ENCODE measurements around the gene LHFPL2. TPM values are rescaled to one million over a fixed set of nuclear protein-coding genes. Genes with fewer than 3 reads are reported as not detected.
A peak's percentile ranks its signal among the peaks of the same experiment; 100 is the strongest.

Gene LHFPL2
- total RNA-seq, 4 donors from 2014 or later: 34.4 to 79.6 (median 51.5) TPM

GRCh38 chr5:78589923-78590322, 58.6 kb downstream of the LHFPL2 start:
- no peak for DNase-seq
- Histone ChIP-seq H3K27ac (no peak overlapping the region), H3K4me1 (peaks cover 11 to 57% (median 29%) of the 10 kb centered on the region in 4 donors), H3K27me3 (no peaks in the 10 kb centered on the region), H3K36me3 (no peaks in the 10 kb centered on the region), H3K4me3 (no peak overlapping the region), H3K9me3 (no peaks in the 10 kb centered on the region)
- 69 to 76% methylated on average over 5 of the region's 5 CpGs for WGBS, 2 donors (ENCODE audit: low coverage in 1 of 2)
- in situ Hi-C loops (cut with MboI; ENCODE audit: low pct_ligation_motif_present in 1 of 4, low pct_unique_long_range_greater_than_20kb in 1 of 4, low sequenced_read_pairs in 3 of 4): no loop called here
- TF ChIP-seq CTCF (IDR thresholded peaks at IDR 0.05): no peak
- TF ChIP-seq EP300 (IDR thresholded peaks at IDR 0.05; ENCODE audit: low read depth): no peak
- TF ChIP-seq POLR2A (IDR thresholded peaks at IDR 0.05): no peak
- no peak for TF ChIP-seq POLR2AphosphoS5 (IDR thresholded peaks at IDR 0.05)
- intact Hi-C loops (cut with DNase I; ENCODE audit: low total_unique reads): no loop called here

- no peaks in the 10 kb centered on the region for H3K9me3 ChIP-seq
- H3K27me3 ChIP-seq: no peaks in the 10 kb centered on the region
- no peak for TF ChIP-seq POLR2A (IDR thresholded peaks at IDR 0.05)
- TF ChIP-seq CTCF (IDR thresholded peaks at IDR 0.05): no peak
- no peak for TF ChIP-seq EP300 (IDR thresholded peaks at IDR 0.05; ENCODE audit: low read depth)
- TF ChIP-seq POLR2AphosphoS5 (IDR thresholded peaks at IDR 0.05): no peak
- in situ Hi-C loops (cut with MboI; ENCODE audit: low pct_ligation_motif_present in 1 of 4, low pct_unique_long_range_greater_than_20kb in 1 of 4, low sequenced_read_pairs in 3 of 4): no loop called here
- H3K36me3 ChIP-seq: no peaks in the 10 kb centered on the region
- intact Hi-C loops (cut with DNase I; ENCODE audit: low total_unique reads): no loop called here
- peaks cover 6 to 43% (median 15%) of the 10 kb centered on the region in 4 donors for H3K4me1 ChIP-seq
- no peak for DNase-seq
- no peak overlapping the region for H3K4me3 ChIP-seq
- peak overlapping the region in 3 of 4 donors; percentile 20 to 66 (median 36) for H3K27ac ChIP-seq
Measured at GRCh38 chr5:78588507-78588906, 60.1 kb downstream of the LHFPL2 start.

GRCh38 chr5:78587775-78588291, 60.7 kb downstream of the LHFPL2 start:
- Histone ChIP-seq H3K9me3 (no peaks in the 10 kb centered on the region), H3K36me3 (no peaks in the 10 kb centered on the region), H3K27me3 (no peaks in the 10 kb centered on the region), H3K27ac (peak overlapping the region; percentile 34 to 66 (median 39)), H3K4me1 (peaks cover 2 to 37% (median 12%) of the 10 kb centered on the region in 4 donors), H3K4me3 (no peak overlapping the region)
- WGBS, 2 donors (ENCODE audit: low coverage in 1 of 2): 66% methylated on average over 3 of the region's 3 CpGs; no CpG with 5 or more reads in 1 of the 2 donors
- intact Hi-C loops (cut with DNase I; ENCODE audit: low total_unique reads): no loop called here
- DNase-seq: no peak
- in situ Hi-C loops (cut with MboI; ENCODE audit: low pct_ligation_motif_present in 1 of 4, low pct_unique_long_range_greater_than_20kb in 1 of 4, low sequenced_read_pairs in 3 of 4): no loop called here
- no peak for TF ChIP-seq POLR2AphosphoS5 (IDR thresholded peaks at IDR 0.05)
- TF ChIP-seq EP300 (IDR thresholded peaks at IDR 0.05; ENCODE audit: low read depth): no peak
- TF ChIP-seq POLR2A (IDR thresholded peaks at IDR 0.05): no peak
- no peak for TF ChIP-seq CTCF (IDR thresholded peaks at IDR 0.05)

GRCh38 chr5:78587081-78587774, 61.3 kb downstream of the LHFPL2 start:
- WGBS, 2 donors (ENCODE audit: low coverage in 1 of 2): 76 to 87% methylated on average over 4 of the region's 4 CpGs
- Histone ChIP-seq H3K27me3 (no peaks in the 10 kb centered on the region), H3K9me3 (no peaks in the 10 kb centered on the region), H3K27ac (peak overlapping the region; percentile 34 to 66 (median 39)), H3K36me3 (no peaks in the 10 kb centered on the region), H3K4me1 (peaks cover 0 to 35% (median 10%) of the 10 kb centered on the region in 4 donors), H3K4me3 (no peak overlapping the region)
- intact Hi-C loops (cut with DNase I; ENCODE audit: low total_unique reads): no loop called here
- TF ChIP-seq CTCF (IDR thresholded peaks at IDR 0.05) (no peak), POLR2A (IDR thresholded peaks at IDR 0.05) (no peak), EP300 (IDR thresholded peaks at IDR 0.05; ENCODE audit: low read depth) (no peak), POLR2AphosphoS5 (IDR thresholded peaks at IDR 0.05) (no peak)
- in situ Hi-C loops (cut with MboI; ENCODE audit: low pct_ligation_motif_present in 1 of 4, low pct_unique_long_range_greater_than_20kb in 1 of 4, low sequenced_read_pairs in 3 of 4): no loop called here
- DNase-seq: no peak

Data from transverse colon (tissue), 4 donors.